A673 (cell line): Measurements from ENCODE around the gene CALR3.

Source experiments
- CTCF ChIP-seq: fragments of 300-800, 200-600 bp; sonication (generic); conservative IDR thresholded peaks from 2 replicates; pipeline ENCODE4 v1.5.1; 2017; ENCODE audit warnings: low read depth, mild to moderate bottlenecking, antibody characterized with exemption, low read length, moderate library complexity, mixed read lengths
- EZH2 ChIP-seq: fragments of 200-600 bp; sonication (generic); IDR thresholded peaks from 2 replicates; pipeline ENCODE4 v1.6.1; 2017; ENCODE audit warnings: borderline replicate concordance, low read depth, mild to moderate bottlenecking, mixed read lengths, antibody characterized with exemption, low read length; ENCODE audit not compliant: poor library complexity, severe bottlenecking

GRCh38 chr19:16482745-16483144 is 13.2 kb downstream of the CALR3 start:
- TF ChIP-seq CTCF (no peak), EZH2 (no peak)
